GM23338 (cell line): ENCODE data around the gene EQTN. TPM values are rescaled to one million over a fixed set of nuclear protein-coding genes. Genes with fewer than 3 reads are reported as not detected.

Experiments
- CREB1 ChIP-seq: fragments of 250-450 bp; sonication (Bioruptor Pico); IDR thresholded peaks from 2 replicates; pipeline ENCODE4 v1.5.0; 2020; ENCODE audit warnings: low read depth, mild to moderate bottlenecking, moderate library complexity
- CTCF ChIP-seq, 2 experiments: fragments of 200-600 bp in 1 of 2; sonication (generic) in 1 of 2; conservative IDR thresholded peaks; 2 replicates each; pipeline versions ENCODE4 v1.5.1 to v1.6.1; 2016 to 2017; ENCODE audit warnings: antibody characterized with exemption in 2 of 2, low read depth in 2 of 2, mild to moderate bottlenecking in 2 of 2, moderate library complexity in 1 of 2
- POLR2AphosphoS5 ChIP-seq: IDR thresholded peaks from 2 replicates; pipeline ENCODE4 v1.6.1; 2016; ENCODE audit warnings: antibody characterized with exemption, low read depth
- STAT1 ChIP-seq: IDR thresholded peaks from one replicate; pipeline ENCODE4 v1.6.1; 2016; ENCODE audit warnings: antibody characterized with exemption; ENCODE audit not compliant: unreplicated experiment
- ZNF114 ChIP-seq: fragments of 250-450 bp; sonication (Bioruptor Pico); IDR thresholded peaks from 2 replicates; pipeline ENCODE4 v1.5.0; 2020; ENCODE audit warnings: mild to moderate bottlenecking, moderate library complexity
- ZNF331 ChIP-seq: fragments of 250-450 bp; sonication (Bioruptor Pico); IDR thresholded peaks from 2 replicates; pipeline ENCODE4 v1.5.0; 2020; ENCODE audit warnings: low read depth, mild to moderate bottlenecking, moderate library complexity
- polyA plus RNA-seq: library from polyadenylated mRNA; unstranded; fragments of >200 nt; fragmentation: Nextera tagmentation; extraction: Ambion mirVana; gene quantifications from 2 replicates; pipeline ENCODE4 v1.2.1, GENCODE V29; 2016
- total RNA-seq: library from RNA; depleted of rRNA; stranded (reverse); fragments of >200 nt; shearing (Covaris generic); gene quantifications from 2 replicates; pipeline ENCODE4 v1.2.3, GENCODE V29; 2014
- TF ChIP-seq, protein P1 (sequence below): fragments of 250-450 bp; sonication (Bioruptor Pico); IDR thresholded peaks from 2 replicates; pipeline ENCODE4 v1.5.0; 2020; ENCODE audit warnings: mild to moderate bottlenecking, moderate library complexity
- TF ChIP-seq, protein P2 (sequence below): IDR thresholded peaks from 2 replicates; pipeline ENCODE4 v1.6.1; 2016; ENCODE audit warnings: antibody characterized with exemption

Gene EQTN
- total and polyA plus RNA-seq, 2 experiments from 2014 or later = 0.24 TPM; not detected in 1

DNA sequence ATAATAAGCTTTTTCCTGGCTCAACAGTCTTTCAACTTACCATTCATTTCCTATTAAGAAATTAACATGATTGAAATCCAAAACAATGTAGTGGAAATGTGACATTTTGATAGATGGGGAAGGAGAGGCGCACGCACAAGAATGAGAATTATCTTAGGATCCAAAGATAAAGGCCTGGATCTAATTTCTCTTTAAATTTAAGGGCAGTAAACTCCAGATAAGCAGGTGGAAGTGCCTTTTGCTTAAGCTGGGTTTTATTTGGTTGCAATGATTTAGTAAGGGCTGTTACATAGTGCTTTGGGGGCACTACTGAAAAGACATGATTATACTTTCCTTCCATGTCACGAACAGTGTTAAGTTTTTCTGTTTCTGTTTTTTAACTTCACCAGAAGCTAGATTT lies 17.3 kb downstream of the EQTN start (continued):
- TF ChIP-seq, protein P1, sequence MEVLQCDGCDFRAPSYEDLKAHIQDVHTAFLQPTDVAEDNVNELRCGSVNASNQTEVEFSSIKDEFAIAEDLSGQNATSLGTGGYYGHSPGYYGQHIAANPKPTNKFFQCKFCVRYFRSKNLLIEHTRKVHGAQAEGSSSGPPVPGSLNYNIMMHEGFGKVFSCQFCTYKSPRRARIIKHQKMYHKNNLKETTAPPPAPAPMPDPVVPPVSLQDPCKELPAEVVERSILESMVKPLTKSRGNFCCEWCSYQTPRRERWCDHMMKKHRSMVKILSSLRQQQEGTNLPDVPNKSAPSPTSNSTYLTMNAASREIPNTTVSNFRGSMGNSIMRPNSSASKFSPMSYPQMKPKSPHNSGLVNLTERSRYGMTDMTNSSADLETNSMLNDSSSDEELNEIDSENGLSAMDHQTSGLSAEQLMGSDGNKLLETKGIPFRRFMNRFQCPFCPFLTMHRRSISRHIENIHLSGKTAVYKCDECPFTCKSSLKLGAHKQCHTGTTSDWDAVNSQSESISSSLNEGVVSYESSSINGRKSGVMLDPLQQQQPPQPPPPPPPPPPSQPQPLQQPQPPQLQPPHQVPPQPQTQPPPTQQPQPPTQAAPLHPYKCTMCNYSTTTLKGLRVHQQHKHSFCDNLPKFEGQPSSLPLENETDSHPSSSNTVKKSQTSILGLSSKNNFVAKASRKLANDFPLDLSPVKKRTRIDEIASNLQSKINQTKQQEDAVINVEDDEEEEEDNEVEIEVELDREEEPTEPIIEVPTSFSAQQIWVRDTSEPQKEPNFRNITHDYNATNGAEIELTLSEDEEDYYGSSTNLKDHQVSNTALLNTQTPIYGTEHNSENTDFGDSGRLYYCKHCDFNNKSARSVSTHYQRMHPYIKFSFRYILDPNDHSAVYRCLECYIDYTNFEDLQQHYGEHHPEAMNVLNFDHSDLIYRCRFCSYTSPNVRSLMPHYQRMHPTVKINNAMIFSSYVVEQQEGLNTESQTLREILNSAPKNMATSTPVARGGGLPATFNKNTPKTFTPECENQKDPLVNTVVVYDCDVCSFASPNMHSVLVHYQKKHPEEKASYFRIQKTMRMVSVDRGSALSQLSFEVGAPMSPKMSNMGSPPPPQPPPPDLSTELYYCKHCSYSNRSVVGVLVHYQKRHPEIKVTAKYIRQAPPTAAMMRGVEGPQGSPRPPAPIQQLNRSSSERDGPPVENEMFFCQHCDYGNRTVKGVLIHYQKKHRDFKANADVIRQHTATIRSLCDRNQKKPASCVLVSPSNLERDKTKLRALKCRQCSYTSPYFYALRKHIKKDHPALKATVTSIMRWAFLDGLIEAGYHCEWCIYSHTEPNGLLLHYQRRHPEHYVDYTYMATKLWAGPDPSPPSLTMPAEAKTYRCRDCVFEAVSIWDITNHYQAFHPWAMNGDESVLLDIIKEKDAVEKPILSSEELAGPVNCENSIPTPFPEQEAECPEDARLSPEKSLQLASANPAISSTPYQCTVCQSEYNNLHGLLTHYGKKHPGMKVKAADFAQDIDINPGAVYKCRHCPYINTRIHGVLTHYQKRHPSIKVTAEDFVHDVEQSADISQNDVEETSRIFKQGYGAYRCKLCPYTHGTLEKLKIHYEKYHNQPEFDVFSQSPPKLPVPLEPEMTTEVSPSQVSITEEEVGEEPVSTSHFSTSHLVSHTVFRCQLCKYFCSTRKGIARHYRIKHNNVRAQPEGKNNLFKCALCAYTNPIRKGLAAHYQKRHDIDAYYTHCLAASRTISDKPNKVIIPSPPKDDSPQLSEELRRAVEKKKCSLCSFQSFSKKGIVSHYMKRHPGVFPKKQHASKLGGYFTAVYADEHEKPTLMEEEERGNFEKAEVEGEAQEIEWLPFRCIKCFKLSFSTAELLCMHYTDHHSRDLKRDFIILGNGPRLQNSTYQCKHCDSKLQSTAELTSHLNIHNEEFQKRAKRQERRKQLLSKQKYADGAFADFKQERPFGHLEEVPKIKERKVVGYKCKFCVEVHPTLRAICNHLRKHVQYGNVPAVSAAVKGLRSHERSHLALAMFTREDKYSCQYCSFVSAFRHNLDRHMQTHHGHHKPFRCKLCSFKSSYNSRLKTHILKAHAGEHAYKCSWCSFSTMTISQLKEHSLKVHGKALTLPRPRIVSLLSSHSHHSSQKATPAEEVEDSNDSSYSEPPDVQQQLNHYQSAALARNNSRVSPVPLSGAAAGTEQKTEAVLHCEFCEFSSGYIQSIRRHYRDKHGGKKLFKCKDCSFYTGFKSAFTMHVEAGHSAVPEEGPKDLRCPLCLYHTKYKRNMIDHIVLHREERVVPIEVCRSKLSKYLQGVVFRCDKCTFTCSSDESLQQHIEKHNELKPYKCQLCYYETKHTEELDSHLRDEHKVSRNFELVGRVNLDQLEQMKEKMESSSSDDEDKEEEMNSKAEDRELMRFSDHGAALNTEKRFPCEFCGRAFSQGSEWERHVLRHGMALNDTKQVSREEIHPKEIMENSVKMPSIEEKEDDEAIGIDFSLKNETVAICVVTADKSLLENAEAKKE (CRISPR knock-in tag) = no peak
- TF ChIP-seq ZNF114 (CRISPR knock-in tag) = no peak
- TF ChIP-seq, protein P2, sequence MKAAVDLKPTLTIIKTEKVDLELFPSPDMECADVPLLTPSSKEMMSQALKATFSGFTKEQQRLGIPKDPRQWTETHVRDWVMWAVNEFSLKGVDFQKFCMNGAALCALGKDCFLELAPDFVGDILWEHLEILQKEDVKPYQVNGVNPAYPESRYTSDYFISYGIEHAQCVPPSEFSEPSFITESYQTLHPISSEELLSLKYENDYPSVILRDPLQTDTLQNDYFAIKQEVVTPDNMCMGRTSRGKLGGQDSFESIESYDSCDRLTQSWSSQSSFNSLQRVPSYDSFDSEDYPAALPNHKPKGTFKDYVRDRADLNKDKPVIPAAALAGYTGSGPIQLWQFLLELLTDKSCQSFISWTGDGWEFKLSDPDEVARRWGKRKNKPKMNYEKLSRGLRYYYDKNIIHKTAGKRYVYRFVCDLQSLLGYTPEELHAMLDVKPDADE = no peak
- no peak for TF ChIP-seq ZNF331 (CRISPR knock-in tag)
- no peak for TF ChIP-seq CREB1 (CRISPR knock-in tag)
- no peak for TF ChIP-seq STAT1
- TF ChIP-seq POLR2AphosphoS5 = no peak
- TF ChIP-seq CTCF (conservative IDR thresholded peaks at IDR 0.05; ENCODE audit: low read depth in 2 of 2) = no peak
